ENCODE measurements around the gene LDHD.

The LDHD gene

DNA sequence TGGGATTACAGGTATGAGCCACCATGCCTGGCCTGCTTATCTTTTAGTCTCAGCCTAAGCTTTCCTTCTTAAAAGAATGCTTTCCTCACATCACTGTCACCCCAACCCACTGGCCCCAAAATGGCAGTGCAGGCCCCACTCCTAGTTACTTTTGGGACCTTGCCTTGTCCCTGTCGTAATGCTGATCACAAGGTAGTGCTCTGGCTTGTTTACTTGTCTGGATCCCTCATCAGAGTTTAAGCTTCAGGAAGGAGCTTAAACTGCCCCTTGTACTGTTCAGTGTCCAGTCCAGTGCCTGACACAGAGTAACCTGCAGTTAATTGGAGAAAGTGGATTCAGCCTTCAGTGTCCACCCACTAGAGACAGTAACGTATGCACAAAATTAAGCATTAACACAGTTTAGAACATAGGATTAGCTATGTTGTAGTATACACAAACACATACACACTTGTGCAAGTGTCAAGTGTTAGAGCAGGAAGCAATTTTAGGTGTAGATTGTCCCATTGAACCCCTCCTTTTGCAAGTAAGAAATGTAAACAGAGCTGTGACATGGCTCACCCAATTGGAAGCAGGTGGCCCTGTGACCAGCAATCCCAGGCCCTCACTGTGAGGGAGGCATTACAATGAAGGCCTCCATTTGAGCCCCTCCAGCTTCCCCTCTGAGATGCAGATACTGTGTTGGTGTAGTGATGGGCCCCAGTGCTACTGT lies 44.2 kb downstream of the LDHD start:
- TF ChIP-seq, protein P1, sequence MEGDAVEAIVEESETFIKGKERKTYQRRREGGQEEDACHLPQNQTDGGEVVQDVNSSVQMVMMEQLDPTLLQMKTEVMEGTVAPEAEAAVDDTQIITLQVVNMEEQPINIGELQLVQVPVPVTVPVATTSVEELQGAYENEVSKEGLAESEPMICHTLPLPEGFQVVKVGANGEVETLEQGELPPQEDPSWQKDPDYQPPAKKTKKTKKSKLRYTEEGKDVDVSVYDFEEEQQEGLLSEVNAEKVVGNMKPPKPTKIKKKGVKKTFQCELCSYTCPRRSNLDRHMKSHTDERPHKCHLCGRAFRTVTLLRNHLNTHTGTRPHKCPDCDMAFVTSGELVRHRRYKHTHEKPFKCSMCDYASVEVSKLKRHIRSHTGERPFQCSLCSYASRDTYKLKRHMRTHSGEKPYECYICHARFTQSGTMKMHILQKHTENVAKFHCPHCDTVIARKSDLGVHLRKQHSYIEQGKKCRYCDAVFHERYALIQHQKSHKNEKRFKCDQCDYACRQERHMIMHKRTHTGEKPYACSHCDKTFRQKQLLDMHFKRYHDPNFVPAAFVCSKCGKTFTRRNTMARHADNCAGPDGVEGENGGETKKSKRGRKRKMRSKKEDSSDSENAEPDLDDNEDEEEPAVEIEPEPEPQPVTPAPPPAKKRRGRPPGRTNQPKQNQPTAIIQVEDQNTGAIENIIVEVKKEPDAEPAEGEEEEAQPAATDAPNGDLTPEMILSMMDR (IDR thresholded peaks at IDR 0.05; ENCODE audit: borderline replicate concordance, insufficient read depth, low read depth, low read length), result no peak
- H3K4me3 ChIP-seq (ENCODE audit: low read depth, low read length), result no peak overlapping the region

- no peak overlapping the region for H3K4me3 ChIP-seq (ENCODE audit: low read depth, low read length)
- TF ChIP-seq, protein P1 (IDR thresholded peaks at IDR 0.05; ENCODE audit: borderline replicate concordance, insufficient read depth, low read depth, low read length), result no peak
These were observed 45.0 kb downstream of the LDHD start for GRCh38 chr16:75071621-75072020.

DNA sequence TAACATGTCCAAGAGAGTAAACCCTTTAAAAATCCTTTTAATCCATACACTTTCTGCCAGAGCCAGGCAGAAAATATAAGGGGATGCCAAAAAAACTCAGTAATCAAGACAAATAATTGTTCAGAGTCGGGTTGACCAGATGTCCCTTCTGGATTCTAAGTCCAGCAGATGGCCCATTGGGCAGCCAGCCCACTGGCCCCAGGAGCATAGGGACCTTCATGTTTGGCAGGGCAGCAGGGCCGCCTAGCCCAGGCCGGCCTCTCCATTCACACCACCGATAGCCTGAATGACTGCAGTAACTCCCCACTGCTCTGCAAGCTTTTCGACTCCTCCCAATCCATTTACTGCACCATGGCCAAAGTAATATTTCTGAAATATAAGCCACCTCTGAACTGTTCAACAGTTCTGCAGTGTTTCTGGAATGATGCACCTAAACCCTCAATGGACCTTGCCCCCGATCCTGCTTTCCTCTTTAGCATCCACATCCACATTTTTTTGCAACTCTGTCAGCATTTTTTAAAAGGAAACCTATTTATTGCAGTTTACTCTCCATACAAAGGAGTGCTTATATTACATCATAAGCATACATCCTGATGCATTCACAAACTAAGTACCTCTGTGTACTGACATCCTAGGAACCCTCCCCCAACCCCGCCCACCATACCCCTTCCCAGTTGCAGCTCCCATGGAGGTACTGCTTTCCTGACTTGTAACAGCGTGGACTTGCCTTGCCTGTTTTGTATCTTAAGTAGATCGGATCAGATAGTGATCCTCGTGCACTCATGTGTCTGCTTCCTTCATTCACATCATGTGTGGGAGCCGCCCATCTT lies 46.4 kb downstream of the LDHD start:
- no peak overlapping the region for H3K4me3 ChIP-seq (ENCODE audit: low read depth, low read length)
- TF ChIP-seq, protein P1 (IDR thresholded peaks at IDR 0.05; ENCODE audit: borderline replicate concordance, insufficient read depth, low read depth, low read length), result no peak

DNA sequence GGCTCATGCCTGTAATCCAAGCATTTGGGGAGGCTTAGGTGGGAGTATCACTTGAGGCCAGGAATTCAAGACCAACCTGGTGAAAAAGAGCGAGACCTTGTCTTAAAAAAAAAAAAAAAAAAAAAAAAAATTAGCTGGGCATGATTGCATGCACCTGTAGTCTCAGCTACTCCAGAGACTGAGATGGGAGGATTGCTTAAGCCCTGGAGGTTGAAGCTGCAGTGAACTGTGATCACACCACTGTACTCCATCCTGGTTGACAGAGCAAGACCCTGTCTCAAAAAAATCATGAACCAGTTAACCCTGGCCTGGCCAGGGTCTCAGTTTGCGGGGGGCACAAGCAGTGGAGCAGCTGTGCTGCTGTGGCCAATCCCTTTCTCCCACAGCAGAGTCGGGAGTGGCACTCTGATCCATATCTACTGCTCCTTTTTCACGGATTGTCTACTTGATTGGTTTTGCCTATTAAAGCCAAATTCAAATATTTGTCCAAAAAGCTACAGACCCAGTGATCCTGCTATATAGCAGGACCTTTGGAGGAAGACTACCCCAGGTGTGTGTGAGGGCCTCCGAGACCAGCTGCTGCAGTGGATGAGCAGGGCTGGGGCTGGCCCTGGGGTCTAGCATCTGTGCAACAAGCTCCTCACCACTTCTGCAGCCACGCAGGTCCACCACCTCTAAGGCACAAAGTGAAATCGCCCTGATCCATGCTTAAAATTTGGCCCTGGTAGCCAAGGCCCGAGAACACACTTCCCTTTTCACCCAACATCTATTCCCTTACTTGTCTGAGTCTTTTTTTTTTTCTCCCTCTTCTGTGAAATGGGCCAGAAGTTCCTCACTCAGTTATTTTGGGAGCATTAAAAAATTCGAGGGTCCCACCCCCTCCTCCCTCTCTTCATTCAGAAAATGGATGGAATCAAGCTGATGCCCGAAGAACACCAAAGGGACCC lies 48.2 kb downstream of the LDHD start:
- TF ChIP-seq, protein P1 (IDR thresholded peaks at IDR 0.05; ENCODE audit: borderline replicate concordance, insufficient read depth, low read depth, low read length), result no peak
- no peak overlapping the region for H3K4me3 ChIP-seq (ENCODE audit: low read depth, low read length)

- TF ChIP-seq, protein P1 (IDR thresholded peaks at IDR 0.05; ENCODE audit: borderline replicate concordance, insufficient read depth, low read depth, low read length), result no peak
- no peak overlapping the region for H3K4me3 ChIP-seq (ENCODE audit: low read depth, low read length)
These were observed 49.6 kb downstream of the LDHD start for GRCh38 chr16:75066861-75067447.

- no peak overlapping the region for H3K4me3 ChIP-seq (ENCODE audit: low read depth, low read length)
- TF ChIP-seq, protein P1 (IDR thresholded peaks at IDR 0.05; ENCODE audit: borderline replicate concordance, insufficient read depth, low read depth, low read length), result no peak
These were observed 50.9 kb downstream of the LDHD start for GRCh38 chr16:75065521-75066149.

Measured in GM12875 (cell line).